IMR-90 (cell line): ENCODE results near the gene MGAT5B. TPM values are rescaled to one million over a fixed set of nuclear protein-coding genes. Genes with fewer than 3 reads are reported as not detected.

ENCODE experiments used
- ATAC-seq: fragments of 200-7000 bp; cut with Tn5 transposase; 2 replicates; pipeline ENCODE4 v1.9.1; 2020; ENCODE audit warnings: low read depth, mild to moderate bottlenecking, moderate library complexity
- BruUV-seq: library from RNA; stranded (reverse); fragments of 400-500 nt; replicated peaks from 2 replicates; lab custom pipeline; 2021; lab: Mats Ljungman, UMichigan
- CTCF ChIA-PET: fragments of 300-600 bp; formaldehyde crosslinking; extraction: SDS; loops from one replicate; lab custom pipeline; 2021; ENCODE audit warnings: antibody characterized with exemption; lab: Yijun Ruan, JAX
- POLR2A ChIA-PET: fragments of 300-600 bp; sonication (Branson Sonifier 250); formaldehyde crosslinking; loops from one replicate; lab custom pipeline; 2022; ENCODE audit warnings: antibody characterized with exemption; ENCODE audit not compliant: unreplicated experiment; lab: Charles Lee
- DNase-seq: peaks from one replicate; pipeline ENCODE4 v3.0.0; 2013
- H2AFZ ChIP-seq: replicated peaks from 2 replicates; pipeline ENCODE3; 2013; ENCODE audit warnings: low read length, mild to moderate bottlenecking; ENCODE audit not compliant: poor library complexity
- H2AK5ac ChIP-seq: 2 replicates; pipeline ENCODE4 v1.6.1; 2013; ENCODE audit warnings: low read depth, low read length, inconsistent platforms
- H2AK9ac ChIP-seq: replicated peaks from 2 replicates; pipeline ENCODE3; 2013; ENCODE audit warnings: mild to moderate bottlenecking, low read depth, low read length, moderate library complexity; ENCODE audit not compliant: poor library complexity
- H2BK120ac ChIP-seq: 2 replicates; pipeline ENCODE4 v1.6.1; 2013; ENCODE audit warnings: low read depth, low read length, inconsistent platforms
- H2BK15ac ChIP-seq: 3 replicates; pipeline ENCODE4 v1.6.1; 2013; ENCODE audit warnings: low read depth, low read length, inconsistent platforms
- H2BK20ac ChIP-seq: 2 replicates; pipeline ENCODE4 v1.6.1; 2013; ENCODE audit warnings: low read depth, mild to moderate bottlenecking, inconsistent platforms, low read length, moderate library complexity
- H2BK5ac ChIP-seq: 2 replicates; pipeline ENCODE4 v1.6.1; 2013; ENCODE audit warnings: mild to moderate bottlenecking, low read depth, low read length, inconsistent platforms; ENCODE audit not compliant: poor library complexity, severe bottlenecking
- H3K14ac ChIP-seq: replicated peaks from 2 replicates; pipeline ENCODE4 v1.6.1; 2013; ENCODE audit warnings: low read depth, low read length, inconsistent platforms
- H3K18ac ChIP-seq: 2 replicates; pipeline ENCODE4 v1.6.1; 2013; ENCODE audit warnings: low read depth, low read length, control low read depth
- H3K23ac ChIP-seq: 2 replicates; pipeline ENCODE4 v1.6.1; 2013; ENCODE audit warnings: low read depth, low read length, inconsistent platforms
- H3K27ac ChIP-seq: 2 replicates; pipeline ENCODE4 v1.5.1; 2013; ENCODE audit warnings: mild to moderate bottlenecking, control low read depth, low read length; ENCODE audit not compliant: insufficient read depth
- H3K27me3 ChIP-seq: 2 replicates; pipeline ENCODE4 v1.6.1; 2013; ENCODE audit warnings: low read length; ENCODE audit not compliant: control insufficient read depth, insufficient read depth
- H3K36me3 ChIP-seq: 2 replicates; pipeline ENCODE4 v1.6.1; 2013; ENCODE audit warnings: low read length, mixed read lengths; ENCODE audit not compliant: control insufficient read depth, insufficient read depth
- H3K4ac ChIP-seq: 2 replicates; pipeline ENCODE4 v1.6.1; 2013; ENCODE audit warnings: low read depth, low read length, inconsistent platforms
- H3K4me1 ChIP-seq: 2 replicates; pipeline ENCODE4 v1.6.1; 2013; ENCODE audit warnings: low read length, mixed read lengths; ENCODE audit not compliant: control insufficient read depth, insufficient read depth
- H3K4me2 ChIP-seq: 2 replicates; pipeline ENCODE4 v1.6.1; 2013; ENCODE audit warnings: low read depth, mild to moderate bottlenecking, control low read depth, low read length, moderate library complexity
- H3K4me3 ChIP-seq: 2 replicates; pipeline ENCODE4 v1.5.1; 2013; ENCODE audit warnings: low read depth, mild to moderate bottlenecking, control low read depth, low read length, moderate library complexity; ENCODE audit not compliant: insufficient read depth
- H3K56ac ChIP-seq: 2 replicates; pipeline ENCODE4 v1.6.1; 2013; ENCODE audit warnings: low read length, inconsistent platforms; ENCODE audit not compliant: insufficient read depth; ENCODE audit errors: extremely low read depth
- H3K79me1 ChIP-seq, 2 experiments: 2 replicates each; pipeline ENCODE4 v1.6.1; 2013; ENCODE audit warnings: low read length in 2 of 2, inconsistent platforms in 1 of 2, low read depth in 1 of 2
- H3K9ac ChIP-seq: 2 replicates; pipeline ENCODE4 v1.6.1; 2013; ENCODE audit warnings: low read depth, low read length, control low read depth
- H3K9me1 ChIP-seq: 2 replicates; pipeline ENCODE4 v1.6.1; 2013; ENCODE audit warnings: low read length, inconsistent platforms; ENCODE audit not compliant: insufficient read depth
- H3K9me3 ChIP-seq: 2 replicates; pipeline ENCODE4 v1.6.1; 2013; ENCODE audit warnings: low read length; ENCODE audit not compliant: control insufficient read depth, insufficient read depth
- H4K20me1 ChIP-seq: 2 replicates; pipeline ENCODE4 v1.6.1; 2013; ENCODE audit warnings: low read length, inconsistent platforms; ENCODE audit not compliant: insufficient read depth
- H4K5ac ChIP-seq: 2 replicates; pipeline ENCODE4 v1.6.1; 2013; ENCODE audit warnings: mild to moderate bottlenecking, low read depth, low read length, control low read depth
- H4K8ac ChIP-seq, 2 experiments: 2 replicates each; pipeline ENCODE4 v1.6.1; 2013; ENCODE audit warnings: low read depth in 2 of 2, low read length in 2 of 2, control low read depth in 1 of 2, inconsistent platforms in 1 of 2
- H4K91ac ChIP-seq: 2 replicates; pipeline ENCODE4 v1.6.1; 2013; ENCODE audit warnings: low read depth, low read length, inconsistent platforms; ENCODE audit not compliant: insufficient read depth
- BHLHE40 ChIP-seq: fragments of 150-350 bp; IDR thresholded peaks from 2 replicates; pipeline ENCODE4 v1.6.1; 2016; ENCODE audit warnings: mild to moderate bottlenecking, low read depth, low read length
- CEBPB ChIP-seq: IDR thresholded peaks from 2 replicates; pipeline ENCODE4 v1.6.1; 2012; ENCODE audit warnings: low read depth, low read length, improper control_type of control experiment
- CHD1 ChIP-seq: IDR thresholded peaks from 2 replicates; pipeline ENCODE4 v1.6.1; 2012; ENCODE audit warnings: low read depth, low read length, improper control_type of control experiment
- CTCF ChIP-seq: conservative IDR thresholded peaks from 2 replicates; pipeline ENCODE4 v1.5.1; 2012; ENCODE audit warnings: mild to moderate bottlenecking, low read depth, low read length, improper control_type of control experiment
- ELK1 ChIP-seq: fragments of 150-350 bp; IDR thresholded peaks from 2 replicates; pipeline ENCODE4 v1.6.1; 2016; ENCODE audit warnings: low read depth, mild to moderate bottlenecking, low read length, moderate library complexity, borderline replicate concordance
- FOS ChIP-seq: fragments of 150-350 bp; IDR thresholded peaks from 2 replicates; pipeline ENCODE4 v1.6.1; 2016; ENCODE audit warnings: low read depth, low read length
- MAFK ChIP-seq: IDR thresholded peaks from 2 replicates; pipeline ENCODE4 v1.6.1; 2012; ENCODE audit warnings: low read depth, low read length, improper control_type of control experiment
- MAZ ChIP-seq: IDR thresholded peaks from 2 replicates; pipeline ENCODE4 v1.6.1; 2012; ENCODE audit warnings: low read depth, mild to moderate bottlenecking, low read length, improper control_type of control experiment, moderate library complexity, borderline replicate concordance
- MXI1 ChIP-seq: IDR thresholded peaks from 2 replicates; pipeline ENCODE4 v1.6.1; 2012; ENCODE audit warnings: low read depth, mild to moderate bottlenecking, low read length, moderate library complexity, borderline replicate concordance
- NFE2L2 ChIP-seq: fragments of 150-350 bp; IDR thresholded peaks from 2 replicates; pipeline ENCODE4 v1.6.1; 2016; ENCODE audit warnings: low read depth, mild to moderate bottlenecking, low read length
- POLR2A ChIP-seq: IDR thresholded peaks from 2 replicates; pipeline ENCODE4 v1.6.1; 2012; ENCODE audit warnings: mild to moderate bottlenecking, low read depth, low read length
- RAD21 ChIP-seq: IDR thresholded peaks from 2 replicates; pipeline ENCODE4 v1.6.1; 2012; ENCODE audit warnings: low read length, improper control_type of control experiment
- RCOR1 ChIP-seq: IDR thresholded peaks from 2 replicates; pipeline ENCODE4 v1.6.1; 2012; ENCODE audit warnings: mild to moderate bottlenecking, low read length, improper control_type of control experiment; ENCODE audit not compliant: insufficient replicate concordance
- RFX5 ChIP-seq: IDR thresholded peaks from 2 replicates; pipeline ENCODE4 v1.8.0; 2012; ENCODE audit warnings: low read depth, mild to moderate bottlenecking, low read length, moderate library complexity
- SMC3 ChIP-seq: fragments of 150-350 bp; IDR thresholded peaks from 2 replicates; pipeline ENCODE4 v1.6.1; 2016; ENCODE audit warnings: low read depth, mild to moderate bottlenecking, antibody characterized with exemption, low read length, moderate library complexity
- WGBS, 2 experiments: methylation state at CpG; one replicate each; pipeline versions ENCODE4 v1.1.5 to v1.1.7; 2013; ENCODE audit warnings: missing lambda C conversion rate in 2 of 2; ENCODE audit not compliant: insufficient read length in 1 of 2; ENCODE audit errors: extremely low coverage in 2 of 2; 5-methylcytosine and 5-hydroxymethylcytosine counted together
- dilution Hi-C: fragments of 300-500 bp; cut with HindIII; formaldehyde crosslinking; loops from one replicate; pipeline ENCODE4 v1.14.3; 2018; ENCODE audit warnings: low sequenced_read_pairs; ENCODE audit not compliant: unreplicated experiment
- in situ Hi-C: fragments of 300-500 bp; cut with MboI; formaldehyde crosslinking; loops from 3 replicates; pipeline ENCODE4 v1.14.3; 2019; ENCODE audit warnings: low sequenced_read_pairs, inconsistent platforms, mixed read lengths
- intact Hi-C: fragments of 100-400 bp; cut with micrococcal nuclease; formaldehyde crosslinking; loops from 2 replicates; pipeline ENCODE4 v1.10.0; 2022
- polyA plus RNA-seq, 3 experiments: library from polyadenylated mRNA; depleted of rRNA; stranded (reverse); fragments of >200 nt; gene quantifications; 2 replicates each; pipeline ENCODE4 v1.2.3, GENCODE V29; 2012; ENCODE audit warnings: low replicate concordance in 1 of 3
- total RNA-seq: library from RNA; depleted of rRNA; stranded (reverse); fragments of >200 nt; gene quantifications from 2 replicates; pipeline ENCODE4 v1.2.3, GENCODE V29; 2012

Gene MGAT5B
- total and polyA plus RNA-seq, 2 of the 4 experiments (the other 2 are of a cell fraction), result 0.54 to 2.0 TPM

GRCh38 chr17:76840884-76841775 is 27.1 kb upstream of the MGAT5B start:
- Histone ChIP-seq H3K4me1 (no peaks in the 10 kb centered on the region; the same call in 1 of the 2 replicates), H4K8ac (no peak overlapping the region), H4K91ac (no peak overlapping the region), H3K36me3 (no peaks in the 10 kb centered on the region), H3K56ac (no peak overlapping the region), H3K79me1 (no peaks in the 10 kb centered on the region), H4K20me1 (no peaks in the 10 kb centered on the region), H3K9me3 (peaks cover 2% of the 10 kb centered on the region; the same call in 1 of the 2 replicates), H2AFZ (no peak overlapping the region), H3K18ac (no peak overlapping the region), H3K23ac (no peak overlapping the region), H3K9ac (no peak overlapping the region), H3K27ac (no peak overlapping the region), H3K4me3 (no peak overlapping the region), H2AK9ac (no peak overlapping the region), H3K4ac (no peak overlapping the region), H4K5ac (no peak overlapping the region), H3K27me3 (peaks cover 44% of the 10 kb centered on the region), H3K4me2 (no peak overlapping the region), H2BK20ac (no peak overlapping the region), H3K9me1 (no peaks in the 10 kb centered on the region), H2BK120ac (no peak overlapping the region), H3K14ac (no peak overlapping the region), H2BK5ac (no peak overlapping the region), H2AK5ac (no peak overlapping the region), H2BK15ac (no peak overlapping the region)
- DNase-seq (no peak), ATAC-seq (no peak)
- 21% methylated on average over 2 of the region's 8 CpGs; no CpG with 5 or more reads in 1 of the 2 experiments for WGBS, 2 experiments
- CTCF ChIA-PET, result no interaction called here
- no TSS peak for BruUV-seq
- intact Hi-C loops (no loop called here), in situ Hi-C loops (no loop called here), dilution Hi-C loops (no loop called here)
- POLR2A ChIA-PET, result no interaction called here
- no peak for TF ChIP-seq FOS
- TF ChIP-seq CTCF, result no peak
- no peak for TF ChIP-seq SMC3
- no peak for TF ChIP-seq MXI1
- TF ChIP-seq ELK1, result no peak
- no peak for TF ChIP-seq RFX5
- no peak for TF ChIP-seq POLR2A
- TF ChIP-seq CEBPB, result no peak
- TF ChIP-seq RCOR1, result no peak
- TF ChIP-seq CHD1, result no peak
- no peak for TF ChIP-seq BHLHE40
- no peak for TF ChIP-seq RAD21
- TF ChIP-seq MAFK, result no peak
- no peak for TF ChIP-seq NFE2L2
- TF ChIP-seq MAZ, result no peak
